ES-I3 (cell line): ENCODE data around the gene OPRD1.

ENCODE experiments used
- H3K36me3 ChIP-seq: 2 replicates; pipeline ENCODE4 v1.6.1; 2013; ENCODE audit warnings: mild to moderate bottlenecking, low read length, control low read depth, moderate library complexity; ENCODE audit not compliant: insufficient read depth
- H3K4me1 ChIP-seq: 2 replicates; pipeline ENCODE4 v1.6.1; 2013; ENCODE audit warnings: mild to moderate bottlenecking, control low read depth, low read length; ENCODE audit not compliant: insufficient read depth
- H3K9ac ChIP-seq: 2 replicates; pipeline ENCODE4 v1.6.1; 2013; ENCODE audit warnings: low read depth, mild to moderate bottlenecking, low read length, moderate library complexity
- H3K9me3 ChIP-seq: 2 replicates; pipeline ENCODE4 v1.6.1; 2013; ENCODE audit warnings: mild to moderate bottlenecking, low read length, moderate library complexity; ENCODE audit not compliant: control insufficient read depth, insufficient read depth

The OPRD1 gene

DNA sequence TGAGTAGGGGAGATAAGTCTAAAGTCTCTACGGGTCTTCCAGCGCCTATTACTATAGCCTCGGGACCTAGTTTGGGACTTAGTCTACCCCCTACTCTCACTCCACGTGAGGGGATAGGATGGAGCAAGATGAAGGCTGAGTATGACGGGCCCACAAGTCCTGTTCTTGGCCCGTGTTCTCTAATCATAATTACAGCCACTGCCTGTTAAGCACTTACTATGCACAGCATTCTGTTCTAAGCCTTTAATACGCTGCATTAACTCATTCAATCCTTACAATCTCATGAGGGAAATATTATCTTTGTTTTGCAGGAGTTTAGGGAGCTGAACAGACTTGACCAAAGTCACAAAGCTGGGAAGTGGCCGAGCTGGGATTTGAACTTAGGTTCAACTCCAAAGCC is 78.5 kb downstream of the OPRD1 start:
- peaks cover 21% of the 10 kb centered on the region for H3K4me1 ChIP-seq
- H3K9ac ChIP-seq: no peak overlapping the region
- H3K36me3 ChIP-seq: no peaks in the 10 kb centered on the region
- no peaks in the 10 kb centered on the region for H3K9me3 ChIP-seq

DNA sequence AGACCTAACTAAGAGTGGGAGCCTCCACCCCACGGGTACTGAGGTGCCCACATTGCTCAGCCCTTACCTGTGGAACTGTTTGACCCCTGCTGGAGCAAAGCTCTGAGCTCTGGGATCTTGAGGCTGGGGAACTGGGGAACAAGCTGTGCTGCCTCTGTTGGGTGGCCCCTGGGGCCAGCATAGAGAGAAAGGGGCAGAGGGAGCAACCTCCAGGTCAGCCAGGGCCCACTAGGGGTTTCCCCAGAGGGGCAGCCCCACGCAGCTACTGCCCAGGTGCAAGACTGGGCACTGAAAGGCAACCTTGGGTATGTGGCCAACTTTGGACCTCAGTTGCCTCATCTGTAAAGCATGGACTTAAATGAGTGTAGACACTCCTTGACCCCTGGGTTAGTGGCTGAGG is 78.9 kb downstream of the OPRD1 start:
- H3K9me3 ChIP-seq: no peaks in the 10 kb centered on the region
- H3K9ac ChIP-seq: no peak overlapping the region
- no peaks in the 10 kb centered on the region for H3K36me3 ChIP-seq
- H3K4me1 ChIP-seq: peaks cover 17% of the 10 kb centered on the region

GRCh38 chr1:28891256-28891655 is 79.3 kb downstream of the OPRD1 start:
- Histone ChIP-seq H3K9ac (no peak overlapping the region), H3K36me3 (no peaks in the 10 kb centered on the region)

GRCh38 chr1:28893403-28894102 is 81.6 kb downstream of the OPRD1 start:
- H3K4me1 ChIP-seq: peaks cover 10% of the 10 kb centered on the region; the same call in 1 of the 2 replicates
- H3K9me3 ChIP-seq: no peaks in the 10 kb centered on the region
- H3K36me3 ChIP-seq: no peaks in the 10 kb centered on the region
- H3K9ac ChIP-seq: no peak overlapping the region

More at GRCh38 chr1:28891256-28891655, 79.3 kb downstream of the OPRD1 start:
- Histone ChIP-seq H3K9me3 (no peaks in the 10 kb centered on the region), H3K4me1 (peaks cover 13% of the 10 kb centered on the region)

- no peaks in the 10 kb centered on the region for H3K9me3 ChIP-seq
- no peak overlapping the region for H3K9ac ChIP-seq
- H3K4me1 ChIP-seq: peaks cover 10% of the 10 kb centered on the region; the same call in 1 of the 2 replicates
- H3K36me3 ChIP-seq: no peaks in the 10 kb centered on the region
These were observed 82.8 kb downstream of the OPRD1 start for GRCh38 chr1:28894785-28895184.

- no peak overlapping the region for H3K9ac ChIP-seq
- H3K4me1 ChIP-seq: peaks cover 10% of the 10 kb centered on the region; the same call in 1 of the 2 replicates
- no peaks in the 10 kb centered on the region for H3K9me3 ChIP-seq
- H3K36me3 ChIP-seq: no peaks in the 10 kb centered on the region
These were observed 84.1 kb downstream of the OPRD1 start for GRCh38 chr1:28895896-28896608.

DNA sequence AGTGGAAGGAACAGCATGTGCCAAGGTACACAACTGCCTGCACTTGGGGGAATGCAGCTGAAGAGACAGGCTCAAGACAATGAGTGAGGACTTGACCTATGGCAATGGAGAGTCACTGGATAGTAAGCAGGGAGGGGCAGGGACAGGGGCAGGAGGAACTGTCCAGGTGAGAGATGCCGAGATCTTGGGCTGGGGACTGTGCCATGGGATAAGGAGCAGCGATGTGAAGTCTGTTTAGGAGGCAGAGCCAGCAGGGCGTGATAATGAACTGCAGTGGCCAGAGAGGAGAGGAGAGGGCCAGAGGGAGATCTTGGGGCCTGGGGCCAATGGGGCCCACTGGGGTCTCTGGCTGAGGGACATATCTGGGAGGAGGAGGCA is 84.6 kb downstream of the OPRD1 start:
- no peak overlapping the region for H3K9ac ChIP-seq
- H3K9me3 ChIP-seq: no peaks in the 10 kb centered on the region
- peaks cover 10% of the 10 kb centered on the region; the same call in 1 of the 2 replicates for H3K4me1 ChIP-seq
- H3K36me3 ChIP-seq: no peaks in the 10 kb centered on the region

DNA sequence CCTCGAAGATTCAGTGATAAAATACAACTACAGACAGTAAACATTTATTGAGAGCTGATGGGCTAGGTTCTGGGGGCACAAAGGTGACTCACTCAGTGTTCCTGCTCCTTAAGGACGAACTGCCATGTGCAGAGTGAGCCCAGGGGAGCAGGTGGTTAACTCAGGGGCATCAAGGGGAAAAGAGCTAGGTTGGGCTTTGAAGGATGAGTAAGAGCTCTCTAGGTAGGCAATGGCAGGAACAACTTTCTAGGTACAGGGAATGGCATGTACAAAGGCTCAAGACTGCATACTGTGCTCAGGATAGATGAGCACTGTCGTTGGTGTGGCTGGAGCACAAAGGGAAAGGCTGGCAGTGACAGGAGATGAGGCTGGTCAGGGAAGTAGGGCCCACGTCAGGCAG is 85.8 kb downstream of the OPRD1 start:
- H3K9ac ChIP-seq: no peak overlapping the region
- peaks cover 10% of the 10 kb centered on the region; the same call in 1 of the 2 replicates for H3K4me1 ChIP-seq
- H3K36me3 ChIP-seq: no peaks in the 10 kb centered on the region
- H3K9me3 ChIP-seq: no peaks in the 10 kb centered on the region

DNA sequence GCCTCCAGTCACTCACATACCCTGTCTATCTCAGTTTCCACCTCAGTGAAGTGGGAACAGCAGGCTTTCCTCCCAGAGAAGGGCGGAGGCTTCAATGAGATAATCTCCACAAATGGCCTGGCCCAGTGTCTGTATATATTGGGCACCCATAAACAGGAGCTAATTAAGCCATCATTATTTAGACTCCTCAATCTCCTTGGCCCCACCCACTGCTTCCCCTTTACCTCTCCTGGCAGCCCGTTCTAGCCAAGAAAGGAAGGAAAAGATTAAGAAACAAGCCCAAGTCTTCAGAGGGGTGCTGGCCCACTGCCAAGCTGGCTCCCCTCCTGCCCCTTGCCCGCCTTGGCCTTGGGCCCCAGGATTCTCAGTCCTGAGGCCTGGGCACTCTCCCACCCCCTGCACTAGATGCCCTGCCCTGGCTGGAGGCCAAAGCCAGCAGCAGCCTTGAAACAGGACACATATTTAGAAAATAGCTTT is 86.5 kb downstream of the OPRD1 start:
- H3K9me3 ChIP-seq: no peaks in the 10 kb centered on the region
- H3K4me1 ChIP-seq: peaks cover 8% of the 10 kb centered on the region; the same call in 1 of the 2 replicates
- no peaks in the 10 kb centered on the region for H3K36me3 ChIP-seq
- H3K9ac ChIP-seq: no peak overlapping the region

GRCh38 chr1:28899267-28899666 is 87.3 kb downstream of the OPRD1 start:
- Histone ChIP-seq H3K9ac (no peak overlapping the region), H3K9me3 (no peaks in the 10 kb centered on the region), H3K36me3 (no peaks in the 10 kb centered on the region), H3K4me1 (peaks cover 5% of the 10 kb centered on the region; the same call in 1 of the 2 replicates)

DNA sequence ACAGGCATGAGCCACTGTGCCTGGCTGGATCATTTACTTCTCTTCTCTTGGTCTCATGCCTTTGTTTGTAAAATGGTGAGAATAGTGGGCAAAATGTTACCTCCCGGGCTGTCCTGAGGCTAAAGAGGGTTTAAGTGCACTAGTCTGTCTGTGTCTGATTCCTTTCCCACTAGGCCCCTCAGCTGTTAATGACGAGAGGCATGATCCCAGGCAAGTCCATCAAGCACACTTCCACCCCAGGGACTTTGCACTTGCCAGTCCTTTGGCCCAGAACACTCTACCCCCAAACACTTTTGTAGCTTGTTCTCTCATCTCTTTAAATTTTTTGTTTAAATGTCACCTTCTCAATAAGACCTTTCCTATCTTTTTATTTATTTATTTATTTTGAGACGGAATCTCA is 88.6 kb downstream of the OPRD1 start:
- Histone ChIP-seq H3K4me1 (no peaks in the 10 kb centered on the region; the same call in 1 of the 2 replicates), H3K9me3 (no peaks in the 10 kb centered on the region), H3K9ac (no peak overlapping the region), H3K36me3 (no peaks in the 10 kb centered on the region)

DNA sequence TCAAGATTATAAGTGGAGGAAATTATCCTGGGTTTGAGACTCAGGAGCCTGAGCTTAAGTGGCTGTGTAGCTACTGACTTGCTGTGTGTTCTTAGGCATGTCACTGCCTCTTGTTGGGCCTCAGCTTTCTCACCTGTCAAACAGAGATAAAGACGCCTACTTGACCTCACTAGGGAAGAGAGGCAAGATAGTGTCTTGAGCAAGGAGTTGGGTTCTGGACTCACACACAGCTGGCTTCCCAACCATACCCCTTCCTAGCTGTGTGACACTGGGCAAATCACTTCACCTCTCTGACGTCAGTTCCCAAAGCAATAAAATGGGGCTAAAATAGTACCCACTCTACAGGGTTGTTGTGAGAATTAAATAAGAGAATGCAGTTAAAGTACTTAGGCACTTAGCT is 90.8 kb downstream of the OPRD1 start:
- H3K36me3 ChIP-seq: no peaks in the 10 kb centered on the region
- H3K9me3 ChIP-seq: no peaks in the 10 kb centered on the region
- no peak overlapping the region for H3K9ac ChIP-seq
- H3K4me1 ChIP-seq: no peaks in the 10 kb centered on the region

GRCh38 chr1:28905921-28906666 is 94.1 kb downstream of the OPRD1 start:
- H3K9ac ChIP-seq: no peak overlapping the region
- no peaks in the 10 kb centered on the region for H3K36me3 ChIP-seq
- no peaks in the 10 kb centered on the region for H3K4me1 ChIP-seq
- no peaks in the 10 kb centered on the region for H3K9me3 ChIP-seq

- H3K9me3 ChIP-seq: no peaks in the 10 kb centered on the region
- H3K9ac ChIP-seq: no peak overlapping the region
- peaks cover 6% of the 10 kb centered on the region; the same call in 1 of the 2 replicates for H3K4me1 ChIP-seq
- no peaks in the 10 kb centered on the region for H3K36me3 ChIP-seq
These were observed 97.2 kb downstream of the OPRD1 start for GRCh38 chr1:28909198-28909597.
